ENCODE results near the gene TTC16. TPM values are rescaled to one million over a fixed set of nuclear protein-coding genes. Genes with fewer than 3 reads are reported as not detected.

The TTC16 gene
- polyA plus RNA-seq, 10 donors = 0.03 to 0.16 (median 0.06) TPM; not detected in 4

DNA sequence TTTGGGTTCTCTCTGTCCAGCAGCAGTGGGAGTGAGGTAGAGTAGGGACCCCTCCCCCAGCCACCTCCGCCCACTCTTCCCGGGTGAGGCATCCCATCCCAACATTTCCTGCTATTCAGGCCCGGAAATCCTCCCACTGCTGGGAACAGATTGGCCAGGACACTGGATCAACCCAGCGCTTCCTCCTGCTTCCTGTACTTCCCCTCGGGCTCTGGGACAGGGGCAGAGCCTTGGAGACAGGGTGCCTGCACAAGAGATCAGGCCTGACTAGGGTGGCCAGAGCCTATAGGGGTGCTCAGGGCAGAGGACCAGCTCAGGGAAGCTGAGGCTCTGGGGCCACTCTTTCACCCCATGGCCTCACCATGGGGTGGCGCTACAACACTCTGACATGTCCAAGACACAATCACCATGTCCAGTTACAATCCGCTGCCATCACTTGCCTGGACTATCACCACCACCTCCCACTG lies 48.1 kb downstream of the TTC16 start:
- DNase-seq = peak in 1 of 3 donors; percentile 59

GRCh38 chr9:127765418-127765817 lies 49.5 kb downstream of the TTC16 start:
- no peak for DNase-seq

DNA sequence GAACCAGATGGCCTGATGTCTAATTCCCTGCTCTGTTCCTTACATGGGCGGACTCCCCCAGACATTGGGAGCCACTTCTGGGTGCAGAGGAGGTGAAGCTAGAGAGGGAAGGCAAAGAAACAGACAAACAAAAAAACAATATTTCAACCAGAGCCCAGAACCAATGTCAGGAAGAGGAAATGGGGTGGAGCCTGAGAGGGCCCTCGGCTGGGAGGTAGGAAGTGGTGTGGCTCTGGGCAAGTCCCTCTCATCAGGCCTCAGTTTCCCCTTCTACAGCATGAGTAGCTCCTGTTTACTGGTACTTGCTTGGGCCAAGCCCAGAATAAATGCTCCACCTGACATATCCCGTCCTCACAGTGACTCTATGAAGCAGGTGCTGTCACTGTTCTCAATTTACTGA lies 51.5 kb downstream of the TTC16 start:
- no peak for DNase-seq

- peak in 1 of 3 donors; percentile 61 for DNase-seq
Measured at GRCh38 chr9:127767909-127768331, 52.0 kb downstream of the TTC16 start.

DNA sequence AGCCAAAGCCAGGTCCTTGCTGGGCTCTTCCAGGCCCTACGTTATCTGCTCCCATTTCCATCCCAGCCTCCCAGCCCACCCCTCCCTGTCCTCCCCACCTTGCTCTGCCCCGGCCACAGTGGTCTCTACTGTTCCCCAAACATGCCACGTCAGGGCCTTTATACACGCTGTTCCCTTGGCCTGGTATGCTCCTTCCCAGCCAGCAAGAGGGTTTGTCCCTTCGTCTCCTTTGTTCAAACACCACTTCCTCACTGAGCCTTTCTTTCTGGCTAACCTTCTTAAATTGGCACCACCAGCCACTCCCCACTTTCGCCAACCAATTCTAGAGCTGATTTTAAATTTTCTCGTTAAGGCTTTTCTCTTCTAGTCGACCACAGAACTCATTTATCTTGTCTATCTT lies 52.8 kb downstream of the TTC16 start:
- no peak for DNase-seq

DNA sequence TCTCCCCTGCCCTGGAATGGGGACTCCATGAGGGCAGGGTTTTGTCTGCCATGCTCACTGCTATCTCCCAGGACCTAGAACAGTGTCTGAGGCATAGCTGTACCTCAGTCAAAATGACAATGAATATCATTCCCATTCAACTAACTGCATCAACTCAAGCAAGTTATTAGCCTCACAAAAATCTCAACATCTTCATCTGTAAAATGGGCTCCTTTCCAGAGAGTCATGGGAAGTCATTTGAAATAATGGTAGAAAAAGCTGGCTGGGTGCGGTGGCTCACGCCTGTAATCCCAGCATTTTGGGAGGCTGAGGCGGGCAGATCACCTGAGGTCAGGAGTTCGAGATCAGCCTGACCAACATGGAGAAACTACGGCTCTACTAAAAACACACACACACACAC lies 53.2 kb downstream of the TTC16 start:
- DNase-seq = no peak

DNA sequence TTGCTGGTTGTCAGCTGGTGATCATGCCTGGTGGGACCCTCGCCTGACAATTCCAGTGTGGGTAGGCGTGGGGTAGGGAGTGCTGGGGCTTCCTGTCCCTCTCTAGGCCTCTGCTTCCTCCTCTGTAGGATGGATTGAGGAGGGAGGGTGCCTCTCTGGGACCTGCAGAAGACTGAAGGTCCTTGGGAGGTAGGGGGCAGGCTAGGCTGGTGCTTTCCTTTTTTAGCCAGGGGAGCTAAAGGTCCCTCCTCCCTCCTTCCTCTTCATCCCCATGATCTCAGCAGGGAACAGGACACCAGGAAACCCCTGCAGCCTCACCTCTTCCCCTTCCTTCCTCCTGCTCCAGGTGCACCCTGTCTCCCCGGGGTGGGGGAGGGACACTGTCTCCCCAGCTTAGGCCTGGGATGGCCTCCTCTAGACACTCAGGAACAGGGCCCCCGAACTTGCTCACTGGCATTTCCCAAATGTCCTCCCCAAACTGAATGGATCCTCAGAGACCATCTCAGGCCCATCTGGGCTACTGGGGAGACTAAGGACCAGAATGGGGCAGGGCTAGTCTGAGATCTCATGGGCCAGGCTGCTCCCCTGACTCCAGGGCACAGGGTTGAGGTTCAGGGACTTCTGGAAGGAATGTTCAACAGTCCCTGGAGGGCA lies 54.2 kb downstream of the TTC16 start:
- no peak for DNase-seq

DNA sequence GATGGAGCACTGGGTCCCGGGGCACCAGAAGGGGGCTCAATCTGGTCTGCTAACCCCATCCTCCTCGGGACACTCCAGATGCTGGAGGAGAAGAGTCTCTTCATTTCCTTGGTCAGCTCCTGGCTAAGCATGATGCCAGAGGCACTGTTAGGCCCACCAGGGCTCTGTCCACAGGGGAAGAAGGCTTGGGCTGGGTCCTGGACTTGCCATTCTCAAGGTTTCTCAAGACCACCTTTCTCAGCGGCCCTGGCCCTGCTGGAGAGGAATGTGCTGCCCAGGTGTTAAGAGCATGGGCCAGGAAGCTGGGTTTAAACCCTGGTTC lies 54.7 kb downstream of the TTC16 start:
- no peak for DNase-seq

GRCh38 chr9:127770905-127771569 lies 55.2 kb downstream of the TTC16 start:
- DNase-seq = peak; percentile 96 to 98 (median 96)

GRCh38 chr9:127771570-127772189 lies 55.8 kb downstream of the TTC16 start:
- no peak for DNase-seq

DNA sequence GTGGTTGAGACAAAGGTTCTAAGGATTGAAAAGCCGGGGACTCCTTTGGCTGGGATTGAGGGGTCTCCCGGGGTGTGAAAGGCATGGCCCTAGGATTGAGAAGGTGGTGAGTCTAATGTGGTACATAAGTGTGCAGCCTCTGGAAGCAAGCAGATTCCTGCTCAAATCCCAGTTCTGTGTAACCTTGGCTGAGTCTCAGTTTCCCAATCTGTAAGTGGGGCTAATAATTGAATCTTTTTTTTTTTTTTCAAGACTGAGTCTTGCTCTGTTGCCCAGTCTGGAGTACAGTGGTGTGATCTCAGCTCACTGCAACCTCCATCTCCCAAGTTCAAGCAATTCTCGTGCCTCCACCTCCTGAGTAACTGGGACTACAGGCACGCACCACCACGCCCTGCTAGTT lies 56.7 kb downstream of the TTC16 start:
- DNase-seq = no peak

GRCh38 chr9:127773272-127773671 lies 57.4 kb downstream of the TTC16 start:
- DNase-seq = no peak

GRCh38 chr9:127773981-127774380 lies 58.1 kb downstream of the TTC16 start:
- no peak for DNase-seq

GRCh38 chr9:127776195-127776923 lies 60.5 kb downstream of the TTC16 start:
- DNase-seq = peak in 1 of 3 donors; percentile 60

GRCh38 chr9:127776924-127777289 lies 61.0 kb downstream of the TTC16 start:
- DNase-seq = no peak

DNA sequence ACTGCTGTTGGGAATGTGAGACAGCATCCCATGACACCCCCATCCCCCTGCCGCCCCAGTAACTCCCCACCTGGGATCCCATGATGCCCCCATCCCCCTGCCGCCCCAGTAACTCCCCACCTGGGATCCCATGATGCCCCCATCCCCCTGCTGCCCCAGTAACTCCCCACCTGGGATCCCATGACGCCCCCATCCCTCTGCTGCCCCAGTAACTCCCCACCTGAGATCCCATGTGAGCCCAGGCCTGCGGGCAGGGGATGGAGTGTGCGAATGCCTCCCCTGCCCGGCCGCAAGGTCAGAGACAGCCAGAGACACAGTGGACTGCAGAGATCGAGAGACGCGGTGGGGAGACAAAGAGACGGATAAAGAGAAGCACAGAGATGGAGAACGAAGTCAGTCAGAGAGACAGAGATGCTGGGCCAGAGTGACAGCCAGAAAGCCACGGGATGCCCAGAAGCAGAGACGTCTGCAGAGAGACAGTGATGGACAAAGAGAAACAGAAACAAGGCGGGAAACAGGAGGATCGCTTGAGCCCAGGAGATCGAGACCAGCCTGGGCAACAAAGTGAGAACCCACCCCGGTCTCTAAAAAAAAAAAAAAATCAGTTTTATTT lies 61.6 kb downstream of the TTC16 start:
- no peak for DNase-seq

DNA sequence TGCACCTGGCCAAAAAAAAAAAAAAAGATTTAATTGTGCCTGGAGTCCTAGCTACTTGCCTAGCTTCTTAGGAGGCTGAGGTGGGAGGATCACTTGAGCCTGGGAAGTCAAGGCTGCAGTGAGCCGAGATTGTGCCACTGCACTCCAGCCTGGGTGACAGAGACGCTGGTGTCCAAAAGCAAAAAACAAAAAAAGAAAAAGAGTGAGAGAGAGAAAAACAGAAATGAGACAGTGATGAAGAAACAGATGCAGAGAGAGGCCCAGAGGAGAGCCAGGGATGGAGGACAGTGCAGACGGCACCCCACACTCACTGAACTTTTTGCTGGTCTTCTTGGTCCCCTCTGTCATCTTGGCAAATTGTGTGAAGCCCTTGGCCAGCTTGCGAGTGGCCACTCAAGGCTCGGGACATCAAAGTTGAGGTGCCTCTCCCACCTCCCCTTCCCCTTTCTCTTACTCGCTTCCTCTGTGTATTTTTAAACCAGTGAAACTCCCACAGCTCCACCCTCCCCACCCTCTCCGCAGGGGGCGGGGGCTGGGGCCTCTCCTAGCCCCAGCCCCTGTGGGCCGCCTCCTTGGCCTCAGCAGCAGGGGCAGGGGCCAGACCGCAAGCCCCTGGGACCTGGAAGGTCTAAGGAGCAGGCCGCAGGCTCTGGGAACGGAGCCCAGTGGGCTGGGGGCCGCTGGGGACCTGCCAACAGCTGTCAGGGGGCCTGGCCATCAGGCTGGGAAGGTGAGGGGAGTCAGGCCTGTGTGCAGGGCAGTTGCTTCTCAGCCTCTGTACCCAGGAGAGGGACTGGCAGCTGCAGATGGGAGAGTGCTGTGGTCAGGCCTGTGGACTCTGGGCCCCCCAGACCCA lies 62.6 kb downstream of the TTC16 start, which contains the start of gene SH2D3C:
SH2D3C (minus strand) TSS at position 387 of the 856 bp plus-strand sequence; CDS start at position 348, 39 bp downstream.
- DNase-seq = peak in 1 of 3 donors; percentile 76

- DNase-seq = peak in 1 of 3 donors; percentile 57
Measured at GRCh38 chr9:127779136-127779981, 63.5 kb downstream of the TTC16 start.

DNA sequence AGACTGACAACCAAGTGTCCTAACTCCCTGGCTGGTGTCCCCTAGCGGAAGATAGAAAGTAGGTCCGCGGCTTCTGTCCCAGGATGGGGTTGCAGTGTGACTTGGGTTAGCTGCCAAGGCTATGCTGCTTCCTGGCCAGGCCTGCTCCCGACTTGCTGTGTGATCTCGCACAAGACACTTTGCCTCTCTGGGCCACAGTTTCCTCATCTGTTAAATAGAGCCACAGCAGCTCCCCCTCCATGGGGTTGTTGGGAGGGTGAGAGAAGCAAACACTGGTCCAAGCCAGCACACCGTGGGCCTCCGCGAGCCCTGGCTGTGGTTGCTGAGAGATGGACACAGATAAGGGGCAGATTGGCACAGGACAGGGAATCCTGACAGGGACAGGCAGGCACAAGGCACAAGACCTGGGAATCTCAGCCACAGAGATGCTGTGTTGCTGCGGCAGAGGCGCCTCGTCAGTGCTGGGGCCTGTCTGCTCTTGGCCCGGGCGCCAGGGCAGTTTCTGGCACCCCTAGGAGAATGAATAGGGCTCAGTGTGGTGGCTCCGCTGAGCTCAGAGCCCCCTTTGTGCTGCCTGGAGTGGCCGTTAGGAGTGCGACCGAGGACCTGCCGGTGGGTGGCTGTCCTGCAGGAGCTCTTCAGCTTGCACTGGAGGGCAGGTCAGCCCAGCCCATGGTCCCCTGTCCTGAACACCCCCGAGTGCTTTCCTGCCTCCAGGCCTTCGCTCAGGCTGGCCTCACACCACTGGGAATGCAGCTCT lies 64.4 kb downstream of the TTC16 start:
- no peak for DNase-seq

All from muscle of back (tissue), 11 donors.